GM12878 (cell line): ENCODE results near the gene DMKN. TPM values are rescaled to one million over a fixed set of nuclear protein-coding genes. Genes with fewer than 3 reads are reported as not detected.
A peak's percentile ranks its signal among the peaks of the same experiment; 100 is the strongest.

Experiments
- CEBPB ChIP-seq, 2 experiments: fragments of 150-350 bp in 1 of 2; IDR thresholded peaks; 2 replicates each; pipeline ENCODE4 v1.6.1; 2012 to 2014; ENCODE audit warnings: low read depth in 2 of 2, low read length in 2 of 2, borderline replicate concordance in 1 of 2, inconsistent platforms in 1 of 2
- GATAD2B ChIP-seq: fragments of 450-650 bp; conservative IDR thresholded peaks from 2 replicates; pipeline ENCODE4 v1.6.1; 2017; ENCODE audit warnings: low read depth, mild to moderate bottlenecking, moderate library complexity
- HDAC6 ChIP-seq: fragments of 200-600 bp; sonication (generic); IDR thresholded peaks from one replicate; pipeline ENCODE4 v1.8.0; 2017; ENCODE audit warnings: antibody characterized with exemption; ENCODE audit not compliant: unreplicated experiment
- HDGF ChIP-seq: fragments of 450-650 bp; IDR thresholded peaks from 2 replicates; pipeline ENCODE4 v1.6.1; 2016; ENCODE audit warnings: antibody characterized with exemption
- IKZF1 ChIP-seq: fragments of 450-650 bp; conservative IDR thresholded peaks from 2 replicates; pipeline ENCODE4 v1.6.1; 2017; ENCODE audit warnings: antibody characterized with exemption, mild to moderate bottlenecking
- IRF4 ChIP-seq: IDR thresholded peaks from 2 replicates; pipeline ENCODE4 v1.6.1; 2011; ENCODE audit warnings: low read depth, low read length
- JUNB ChIP-seq: IDR thresholded peaks from 2 replicates; pipeline ENCODE4 v1.6.1; 2016; ENCODE audit warnings: antibody characterized with exemption, mild to moderate bottlenecking
- JUND ChIP-seq: IDR thresholded peaks from 2 replicates; pipeline ENCODE4 v1.6.1; 2012; ENCODE audit warnings: low read depth, mild to moderate bottlenecking, low read length, improper control_type of control experiment, moderate library complexity
- KAT2A ChIP-seq: conservative IDR thresholded peaks from 2 replicates; pipeline ENCODE4 v1.6.1; 2011; ENCODE audit warnings: low read depth, low read length; ENCODE audit not compliant: control insufficient read depth
- MEF2B ChIP-seq: fragments of 450-650 bp; IDR thresholded peaks from 2 replicates; pipeline ENCODE4 v1.6.1; 2018; ENCODE audit warnings: mild to moderate bottlenecking, moderate library complexity; ENCODE audit not compliant: partially characterized antibody, poor library complexity, severe bottlenecking
- MTA2 ChIP-seq: fragments of 450-650 bp; IDR thresholded peaks from 2 replicates; pipeline ENCODE4 v1.6.1; 2016; ENCODE audit warnings: low read depth, mild to moderate bottlenecking, moderate library complexity
- POLR2AphosphoS5 ChIP-seq: IDR thresholded peaks from 2 replicates; pipeline ENCODE4 v1.6.1; 2011; ENCODE audit warnings: mild to moderate bottlenecking, low read length, inconsistent platforms
- RELB ChIP-seq: fragments of 450-650 bp; IDR thresholded peaks from 2 replicates; pipeline ENCODE4 v1.6.1; 2017; ENCODE audit warnings: low read depth, mild to moderate bottlenecking, moderate library complexity
- SIX5 ChIP-seq: IDR thresholded peaks from 2 replicates; pipeline ENCODE4 v1.6.1; 2011; ENCODE audit warnings: mild to moderate bottlenecking, low read depth, low read length, moderate library complexity; ENCODE audit not compliant: severe bottlenecking
- SKIL ChIP-seq: fragments of 450-650 bp; IDR thresholded peaks from 2 replicates; pipeline ENCODE4 v1.6.1; 2017; ENCODE audit warnings: mild to moderate bottlenecking, low read depth, inconsistent platforms; ENCODE audit not compliant: poor library complexity, severe bottlenecking
- SMAD1 ChIP-seq: fragments of 450-650 bp; IDR thresholded peaks from 2 replicates; pipeline ENCODE4 v1.6.1; 2018; ENCODE audit warnings: mild to moderate bottlenecking, low read depth; ENCODE audit not compliant: partially characterized antibody
- TCF3 ChIP-seq: IDR thresholded peaks from 2 replicates; pipeline ENCODE4 v1.6.1; 2012; ENCODE audit warnings: low read depth, mild to moderate bottlenecking, low read length, borderline replicate concordance; ENCODE audit not compliant: insufficient read depth
- ZNF592 ChIP-seq: fragments of 450-650 bp; IDR thresholded peaks from 2 replicates; pipeline ENCODE4 v1.6.1; 2017; ENCODE audit warnings: mild to moderate bottlenecking, moderate library complexity
- polyA plus RNA-seq, 11 experiments: library from polyadenylated mRNA; depleted of rRNA in 4 of 11; unstranded in 6 of 11; stranded (reverse) in 5 of 11; fragments of >200 nt; fragmentation: Nextera tagmentation in 4 of 11; fragmentation: Illumina TruSeq in 1 of 11; extraction: Ambion mirVana in 4 of 11; extraction: Trizol in 1 of 11; gene quantifications; 1 replicate in 1 of 11; 2 replicates in 10 of 11; pipeline versions ENCODE4 v1.2.1 to v1.2.3, GENCODE V29; 2011 to 2016; ENCODE audit warnings: inconsistent platforms in 2 of 11, missing spikeins in 2 of 11, low read depth in 1 of 11
- total RNA-seq, 4 experiments: library from RNA; depleted of rRNA in 3 of 4; stranded (reverse); fragments of >200 nt in 3 of 4; fragmentation: Illumina TruSeq in 1 of 4; extraction: Trizol in 1 of 4; gene quantifications; 2 replicates each; pipeline versions ENCODE4 v1.2.1 to v1.2.3, GENCODE V29; 2013 to 2021
- TF ChIP-seq, protein P1 (sequence below): fragments of 150-350 bp; IDR thresholded peaks from 2 replicates; pipeline ENCODE4 v1.6.1; 2014; ENCODE audit warnings: mild to moderate bottlenecking, low read depth, low read length

The DMKN gene
- total and polyA plus RNA-seq, 10 of the 15 experiments (the other 5 are each of a cell fraction or from before 2014, with no cell fraction given) = 36.4 to 114 (median 58.6) TPM

DNA sequence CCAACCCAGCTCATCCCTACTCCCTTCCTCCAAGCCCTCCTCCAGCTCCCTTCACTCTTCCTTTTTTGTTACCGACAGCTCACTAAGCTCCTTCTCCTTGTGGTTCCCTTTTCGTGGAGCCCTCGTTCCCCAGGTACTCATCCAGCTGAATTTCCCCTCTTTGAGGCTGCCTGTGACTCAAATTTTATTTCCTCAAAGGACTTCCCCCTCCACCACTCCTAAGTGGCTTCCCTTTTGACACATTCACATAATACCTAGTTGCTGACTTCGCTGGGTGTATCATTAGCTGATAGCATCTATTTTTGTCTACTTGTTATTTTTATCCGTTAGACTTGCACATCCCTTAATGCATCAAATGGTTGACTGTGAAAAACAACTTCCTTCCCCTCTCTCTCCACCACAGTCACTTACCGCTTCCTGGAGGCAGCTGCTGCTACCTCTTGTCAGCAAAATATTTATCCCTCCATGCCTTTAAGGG is 50.9 kb downstream of the DMKN start (continued):
- no peak for TF ChIP-seq ZNF592
- 0 out of 2 replicates have a peak, but pooled peaks have one; percentile 54 for TF ChIP-seq JUND
- TF ChIP-seq KAT2A = no peak
- peak; percentile 98 for TF ChIP-seq MEF2B
- TF ChIP-seq POLR2AphosphoS5 = no peak
- TF ChIP-seq HDAC6 = no peak
- peak; percentile 88 for TF ChIP-seq JUNB
- peak; percentile 90 for TF ChIP-seq SKIL
- TF ChIP-seq SMAD1 = peak; percentile 40
- peak; percentile 86 for TF ChIP-seq HDGF
- peak; percentile 100 for TF ChIP-seq IKZF1
- TF ChIP-seq GATAD2B = peak; percentile 94
- TF ChIP-seq RELB = peak; percentile 99
- TF ChIP-seq, protein P1, sequence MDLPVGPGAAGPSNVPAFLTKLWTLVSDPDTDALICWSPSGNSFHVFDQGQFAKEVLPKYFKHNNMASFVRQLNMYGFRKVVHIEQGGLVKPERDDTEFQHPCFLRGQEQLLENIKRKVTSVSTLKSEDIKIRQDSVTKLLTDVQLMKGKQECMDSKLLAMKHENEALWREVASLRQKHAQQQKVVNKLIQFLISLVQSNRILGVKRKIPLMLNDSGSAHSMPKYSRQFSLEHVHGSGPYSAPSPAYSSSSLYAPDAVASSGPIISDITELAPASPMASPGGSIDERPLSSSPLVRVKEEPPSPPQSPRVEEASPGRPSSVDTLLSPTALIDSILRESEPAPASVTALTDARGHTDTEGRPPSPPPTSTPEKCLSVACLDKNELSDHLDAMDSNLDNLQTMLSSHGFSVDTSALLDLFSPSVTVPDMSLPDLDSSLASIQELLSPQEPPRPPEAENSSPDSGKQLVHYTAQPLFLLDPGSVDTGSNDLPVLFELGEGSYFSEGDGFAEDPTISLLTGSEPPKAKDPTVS = no peak
- no peak; the same call in 1 of the 2 replicates for TF ChIP-seq IRF4
- TF ChIP-seq TCF3 = 0 out of 2 replicates have a peak, but pooled peaks have one; percentile 34
- 0 out of 4 replicates have a peak, but pooled peaks of 1 of the 2 experiments have one; percentile 41 for TF ChIP-seq CEBPB (IDR thresholded peaks at IDR 0.05; ENCODE audit: borderline replicate concordance in 1 of 2, low read depth in 2 of 2, low read length in 2 of 2)
- no peak for TF ChIP-seq SIX5
- TF ChIP-seq MTA2 = peak; percentile 97
